SH-SY5Y (cell line): Measurements from ENCODE around the gene KIF5A.

Source experiments
- GATA2 ChIP-seq: IDR thresholded peaks from 2 replicates; pipeline ENCODE4 v1.6.1; 2011; ENCODE audit warnings: mild to moderate bottlenecking, low read depth, low read length
- GATA3 ChIP-seq: IDR thresholded peaks from 2 replicates; pipeline ENCODE4 v1.6.1; 2011; ENCODE audit warnings: low read depth, mild to moderate bottlenecking, low read length, moderate library complexity

- TF ChIP-seq GATA2 (no peak), GATA3 (no peak)
Observed at GRCh38 chr12:57615637-57616036, 65.8 kb downstream of the KIF5A start.
